OCI-LY1 (cell line): Measurements from ENCODE around the gene SERTAD3.
A peak's percentile ranks its signal among the peaks of the same experiment; 100 is the strongest.

Source experiments
- EZH2 ChIP-seq: fragments of 200-600 bp; sonication (generic), shearing (Covaris generic); IDR thresholded peaks from 2 replicates; pipeline ENCODE4 v1.8.0; 2017; ENCODE audit warnings: borderline replicate concordance, mixed run types, mild to moderate bottlenecking, antibody characterized with exemption, low read length, moderate library complexity, mixed read lengths
- TF ChIP-seq, protein P1 (sequence below): fragments of 200-600 bp; sonication (generic), shearing (Covaris generic); IDR thresholded peaks from 2 replicates; pipeline ENCODE4 v1.5.1; 2017; ENCODE audit warnings: mild to moderate bottlenecking, antibody characterized with exemption, low read length, moderate library complexity, mixed read lengths

DNA sequence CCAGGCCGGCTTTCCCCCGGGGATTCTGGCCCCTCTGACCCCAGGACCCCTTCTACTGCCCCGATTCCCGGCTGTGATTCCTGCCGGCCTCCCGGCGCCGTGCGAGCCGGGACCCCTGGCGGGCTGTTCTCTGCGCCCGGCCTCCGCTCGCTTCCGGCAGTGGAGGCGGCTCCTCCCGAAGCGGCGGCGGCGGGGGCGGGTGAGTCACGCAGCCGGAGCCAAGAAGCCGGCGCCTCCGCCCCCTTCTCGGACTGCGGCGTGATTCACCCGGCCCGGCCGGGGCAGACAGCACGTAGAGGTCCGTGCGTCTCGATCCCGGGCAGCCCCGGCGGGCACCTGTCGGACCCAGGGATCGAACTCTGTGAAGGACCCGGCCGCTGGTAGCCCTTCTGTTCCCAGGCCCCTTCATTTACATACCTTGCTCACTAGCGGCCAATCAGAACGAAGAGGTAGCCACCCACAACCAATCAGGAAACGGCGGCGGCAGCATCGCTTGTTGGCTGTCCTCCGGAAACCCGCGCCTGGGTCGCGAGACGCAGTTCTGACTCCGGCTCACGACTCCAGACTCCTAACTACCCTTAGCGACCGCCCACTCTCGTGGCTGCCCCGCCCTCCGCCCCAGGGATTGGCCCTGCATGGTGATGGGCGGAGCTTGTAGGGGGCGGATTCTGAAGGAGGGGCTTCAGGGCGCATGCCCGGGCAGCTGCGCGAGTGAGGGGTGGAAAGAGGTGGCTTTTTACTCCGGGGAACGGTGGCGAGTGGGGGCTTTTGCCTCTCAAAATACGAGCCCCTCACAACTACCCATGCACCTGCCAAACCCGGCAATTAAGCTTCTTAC is 18.5 kb downstream of the SERTAD3 start, which contains the start of gene SERTAD1:
- TF ChIP-seq, protein P1, sequence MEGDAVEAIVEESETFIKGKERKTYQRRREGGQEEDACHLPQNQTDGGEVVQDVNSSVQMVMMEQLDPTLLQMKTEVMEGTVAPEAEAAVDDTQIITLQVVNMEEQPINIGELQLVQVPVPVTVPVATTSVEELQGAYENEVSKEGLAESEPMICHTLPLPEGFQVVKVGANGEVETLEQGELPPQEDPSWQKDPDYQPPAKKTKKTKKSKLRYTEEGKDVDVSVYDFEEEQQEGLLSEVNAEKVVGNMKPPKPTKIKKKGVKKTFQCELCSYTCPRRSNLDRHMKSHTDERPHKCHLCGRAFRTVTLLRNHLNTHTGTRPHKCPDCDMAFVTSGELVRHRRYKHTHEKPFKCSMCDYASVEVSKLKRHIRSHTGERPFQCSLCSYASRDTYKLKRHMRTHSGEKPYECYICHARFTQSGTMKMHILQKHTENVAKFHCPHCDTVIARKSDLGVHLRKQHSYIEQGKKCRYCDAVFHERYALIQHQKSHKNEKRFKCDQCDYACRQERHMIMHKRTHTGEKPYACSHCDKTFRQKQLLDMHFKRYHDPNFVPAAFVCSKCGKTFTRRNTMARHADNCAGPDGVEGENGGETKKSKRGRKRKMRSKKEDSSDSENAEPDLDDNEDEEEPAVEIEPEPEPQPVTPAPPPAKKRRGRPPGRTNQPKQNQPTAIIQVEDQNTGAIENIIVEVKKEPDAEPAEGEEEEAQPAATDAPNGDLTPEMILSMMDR = peak; percentile 91
- no peak for TF ChIP-seq EZH2
